Measurements from ENCODE around the gene TXNL4A.

Gene TXNL4A

DNA sequence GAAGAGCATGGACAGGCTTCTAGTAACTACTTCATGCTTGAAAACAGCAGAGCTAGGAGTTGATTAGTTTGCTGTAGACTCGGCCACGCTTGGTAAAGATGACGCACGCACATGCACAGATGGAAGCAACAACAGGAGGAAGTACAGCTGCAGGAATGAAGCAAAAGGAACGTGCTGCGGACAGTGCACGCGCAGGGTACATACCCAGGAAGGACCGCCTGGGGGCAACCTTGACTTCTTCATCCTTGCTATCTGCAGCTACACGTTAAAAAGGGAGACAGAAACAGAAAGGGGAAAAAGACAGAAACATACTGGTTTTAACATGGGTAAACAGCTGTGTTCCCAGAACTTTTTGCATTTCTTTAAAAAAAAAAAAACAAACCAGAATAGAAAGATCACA lies 54.6 kb downstream of the TXNL4A start:
- DNase-seq: no peak

DNA sequence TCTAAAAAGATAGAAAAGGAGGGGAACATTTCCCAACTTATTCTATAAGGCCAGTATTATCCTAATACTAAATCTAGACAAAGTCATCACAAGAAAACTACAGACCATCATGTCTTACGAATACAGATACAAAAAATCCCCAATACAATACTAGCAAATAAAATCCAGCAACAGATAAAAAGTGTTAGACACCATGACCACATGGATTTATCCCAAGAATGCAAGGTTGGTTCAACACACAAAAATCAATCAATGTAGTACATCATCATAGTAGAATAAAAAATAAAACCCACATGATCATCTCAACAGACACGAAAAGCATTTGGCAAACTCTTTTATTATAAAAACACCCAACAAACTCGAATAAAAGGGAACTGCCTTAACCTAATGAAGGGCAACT lies 55.5 kb downstream of the TXNL4A start:
- DNase-seq: no peak

DNA sequence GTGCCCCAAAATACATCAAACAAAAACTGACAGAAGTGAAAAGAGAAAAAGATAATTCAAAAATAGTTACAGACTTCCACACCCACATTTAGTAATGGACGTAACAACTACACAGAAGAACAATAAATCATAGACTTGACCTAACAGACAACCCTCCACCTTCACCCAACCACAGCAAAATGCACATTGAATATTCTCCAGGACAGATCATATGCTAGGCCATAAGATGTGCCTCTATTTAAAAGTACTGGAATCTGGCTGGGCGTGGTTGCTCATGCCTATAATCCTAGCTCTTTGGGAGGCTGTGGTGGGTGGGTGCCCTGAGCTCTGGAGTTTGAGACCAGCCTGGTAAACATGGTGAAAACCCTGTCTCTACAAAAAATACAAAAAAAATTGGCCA lies 56.9 kb downstream of the TXNL4A start:
- DNase-seq: no peak

DNA sequence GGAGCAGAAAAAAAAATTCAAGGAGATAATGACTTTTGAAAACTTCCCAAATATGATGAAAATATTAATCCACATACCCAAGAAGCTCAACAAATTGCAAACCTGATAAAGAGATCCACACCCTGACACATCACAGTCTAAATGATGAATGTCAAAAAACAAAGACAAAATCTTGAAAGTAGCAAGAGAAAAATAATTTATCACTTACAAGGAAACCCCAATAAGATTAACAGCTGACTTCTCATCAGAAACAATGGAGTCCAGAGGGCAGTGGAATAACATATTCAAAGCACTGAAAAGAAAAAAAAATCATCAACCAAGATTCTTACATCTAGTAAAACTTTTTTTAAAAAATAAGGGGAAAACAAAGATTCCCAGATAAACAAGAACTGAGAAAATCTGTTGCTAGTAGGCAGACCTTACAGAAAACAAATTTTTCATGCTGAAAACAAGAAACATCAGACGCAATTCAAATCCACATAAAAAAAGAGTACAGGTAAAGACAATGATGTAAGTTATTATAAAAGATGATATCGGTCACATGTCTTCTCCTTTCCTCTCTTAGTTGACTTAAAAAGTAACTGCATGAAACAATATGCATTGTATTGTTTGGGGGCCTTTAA lies 58.2 kb downstream of the TXNL4A start:
- peak; percentile 20 for DNase-seq

DNA sequence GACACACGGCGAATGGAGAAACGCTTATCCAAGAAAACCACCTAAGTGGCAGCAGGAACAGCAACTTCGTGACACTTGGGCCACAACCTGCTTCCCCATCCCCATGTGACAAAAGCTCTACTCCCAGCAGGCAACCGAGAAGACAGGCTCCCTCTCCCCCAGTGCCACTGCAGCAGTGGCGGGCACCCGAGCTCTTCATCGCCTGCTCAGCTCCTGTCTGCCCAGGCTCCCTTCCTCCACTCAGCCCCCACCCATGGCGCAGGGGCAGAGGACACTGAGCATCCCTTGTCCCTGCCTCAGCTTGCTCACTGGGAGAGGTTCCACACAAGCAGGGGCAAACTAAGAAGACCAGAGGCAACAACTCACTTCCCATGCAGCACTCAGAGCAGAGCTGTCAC lies 59.8 kb downstream of the TXNL4A start:
- no peak for DNase-seq

DNA sequence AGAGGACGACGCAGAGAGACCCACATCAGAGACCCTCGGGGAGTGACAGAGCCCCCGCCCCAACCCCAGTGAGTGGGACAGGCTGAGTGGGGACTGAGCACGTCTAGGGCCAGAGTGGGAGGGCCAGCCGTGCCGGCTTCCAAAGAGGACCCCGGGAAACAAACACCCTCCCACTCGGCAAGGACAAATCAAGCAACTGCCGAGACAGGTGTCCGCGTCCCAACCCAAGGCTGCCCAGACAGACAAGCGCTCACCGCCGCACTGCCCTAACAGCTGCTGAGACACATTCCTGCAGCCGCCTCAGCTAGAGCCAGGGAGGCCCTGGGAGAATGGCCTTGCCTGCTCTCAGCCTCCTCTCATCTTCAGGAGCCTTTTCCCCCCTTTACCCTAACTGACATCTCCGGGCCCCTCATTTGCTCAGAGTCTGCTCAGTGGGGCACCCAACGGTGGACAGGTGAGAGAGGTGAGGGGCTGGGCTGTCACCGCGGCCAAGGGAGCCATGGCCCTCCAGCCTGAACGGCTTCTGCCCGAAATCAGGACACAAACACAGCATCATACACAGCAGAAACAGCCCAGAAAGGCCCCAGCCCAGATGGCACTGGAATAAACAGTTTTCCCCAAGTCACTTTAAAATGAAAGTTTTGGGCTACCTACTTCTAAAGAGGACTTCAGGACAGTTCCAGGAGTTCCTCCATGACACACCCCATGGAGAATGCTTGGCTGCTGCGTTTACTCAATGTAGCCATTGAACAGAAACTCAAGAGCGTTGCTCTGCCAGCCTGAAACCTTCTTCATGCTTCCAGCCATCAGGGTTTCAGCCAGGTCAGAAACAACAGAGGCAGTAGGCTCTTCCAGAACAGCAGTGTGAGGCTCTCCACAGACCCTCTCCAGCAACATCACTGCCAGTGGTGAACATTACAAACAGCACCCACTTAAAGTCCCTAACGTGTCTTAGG lies 60.5 kb downstream of the TXNL4A start:
- no peak for DNase-seq

DNA sequence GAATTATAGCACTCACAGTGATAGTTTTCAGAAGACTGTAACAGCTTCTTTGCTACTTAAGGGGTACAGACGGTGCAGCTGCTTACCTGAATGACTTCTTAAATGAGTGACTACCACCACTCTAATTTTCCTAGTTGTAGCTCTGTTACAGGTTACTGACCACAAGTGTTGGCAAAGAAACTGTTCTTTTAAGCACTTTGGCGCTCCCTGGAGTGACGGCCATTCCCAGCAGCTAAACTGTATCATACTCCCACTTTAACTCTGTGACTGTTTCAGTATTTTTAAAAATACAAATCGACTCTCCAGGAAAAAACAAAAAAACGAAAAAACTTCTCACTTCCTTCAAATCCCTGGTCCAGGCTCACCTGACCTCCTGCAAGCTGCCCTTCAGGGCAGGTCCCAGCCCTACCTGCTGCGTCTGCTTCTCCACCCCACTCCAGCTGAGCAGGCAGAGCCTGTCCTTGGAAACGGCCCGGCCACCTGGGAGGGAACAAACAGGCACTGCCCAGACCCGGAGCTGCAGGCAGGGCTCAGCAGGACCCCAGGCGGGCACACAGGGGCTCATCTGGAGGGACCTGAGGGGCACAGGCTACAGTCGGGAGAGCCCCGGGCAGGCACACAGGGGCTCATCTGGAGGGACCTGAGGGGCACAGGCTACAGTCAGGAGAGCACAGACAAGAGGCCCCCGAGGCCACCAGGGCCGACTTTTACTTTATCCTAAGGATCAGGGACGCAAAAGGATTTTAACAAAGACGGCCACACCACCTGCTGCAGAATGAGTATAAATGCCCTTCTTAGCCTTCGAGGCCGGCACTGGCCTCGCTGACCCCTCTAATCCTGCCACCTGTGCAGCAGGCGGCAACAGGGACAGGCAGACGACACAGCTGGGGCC lies 61.4 kb downstream of the TXNL4A start:
- DNase-seq: no peak

DNA sequence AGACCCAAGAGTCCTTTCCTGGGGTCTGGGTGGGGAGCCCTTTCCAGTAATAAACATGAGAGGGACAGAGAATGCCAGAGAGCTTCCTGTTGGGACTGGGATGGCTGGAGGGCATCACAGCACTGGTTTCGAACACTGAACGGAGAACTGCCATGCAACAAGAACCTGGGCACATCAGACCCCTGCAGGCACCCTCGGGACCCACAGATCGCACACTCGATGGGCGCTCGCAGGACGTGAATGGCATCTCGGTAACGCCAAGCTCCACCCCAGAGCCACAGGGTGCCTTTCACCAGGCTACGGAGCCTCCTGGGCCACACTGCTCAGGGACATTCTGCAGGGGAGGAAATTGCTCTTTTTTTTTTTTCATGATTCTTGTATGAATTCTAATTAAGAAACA lies 62.1 kb downstream of the TXNL4A start:
- no peak for DNase-seq

DNA sequence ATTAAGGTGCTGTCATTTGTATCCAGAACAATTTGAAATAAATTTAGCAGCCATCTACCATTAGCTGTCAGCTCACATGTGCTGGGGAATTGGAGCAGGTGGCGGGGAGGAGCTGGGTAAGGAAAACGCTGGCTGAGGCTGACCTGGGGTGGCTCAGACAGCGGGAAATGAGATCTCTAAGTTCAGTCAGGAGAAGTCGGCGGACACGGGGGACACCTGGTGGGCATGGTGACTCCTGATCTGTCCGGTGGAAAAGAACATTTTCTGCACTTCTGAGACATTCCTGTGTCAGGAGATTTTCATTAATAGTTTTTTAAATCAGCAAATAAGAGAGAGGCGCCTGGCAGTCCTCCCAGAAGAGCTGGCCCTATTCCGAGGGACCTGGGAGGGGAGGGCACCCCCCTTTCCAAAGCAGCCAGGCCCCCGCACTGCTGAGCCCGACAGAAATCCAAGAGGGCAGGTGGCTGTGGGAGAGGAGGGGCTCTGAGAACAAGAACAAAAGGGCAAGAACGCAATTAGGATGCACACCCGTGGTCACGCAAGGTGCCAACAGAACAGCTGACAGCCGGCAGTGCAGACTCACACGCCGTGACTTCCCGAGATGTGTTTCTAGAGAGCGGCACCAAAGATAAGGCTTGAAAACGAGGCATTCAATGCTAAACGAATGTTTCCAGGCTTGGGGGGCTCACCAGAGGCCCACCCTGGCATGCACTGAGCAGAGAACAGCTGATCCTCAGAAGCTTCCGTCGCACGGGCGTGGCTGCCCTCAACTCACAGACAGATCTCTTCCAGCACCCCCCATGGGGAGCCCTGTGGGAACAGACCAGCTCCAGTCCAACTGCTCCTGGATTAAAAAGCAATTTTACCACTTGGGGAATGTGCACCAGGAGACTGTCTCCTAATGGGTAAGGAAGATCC lies 63.3 kb downstream of the TXNL4A start:
- DNase-seq: peak; percentile 38

DNA sequence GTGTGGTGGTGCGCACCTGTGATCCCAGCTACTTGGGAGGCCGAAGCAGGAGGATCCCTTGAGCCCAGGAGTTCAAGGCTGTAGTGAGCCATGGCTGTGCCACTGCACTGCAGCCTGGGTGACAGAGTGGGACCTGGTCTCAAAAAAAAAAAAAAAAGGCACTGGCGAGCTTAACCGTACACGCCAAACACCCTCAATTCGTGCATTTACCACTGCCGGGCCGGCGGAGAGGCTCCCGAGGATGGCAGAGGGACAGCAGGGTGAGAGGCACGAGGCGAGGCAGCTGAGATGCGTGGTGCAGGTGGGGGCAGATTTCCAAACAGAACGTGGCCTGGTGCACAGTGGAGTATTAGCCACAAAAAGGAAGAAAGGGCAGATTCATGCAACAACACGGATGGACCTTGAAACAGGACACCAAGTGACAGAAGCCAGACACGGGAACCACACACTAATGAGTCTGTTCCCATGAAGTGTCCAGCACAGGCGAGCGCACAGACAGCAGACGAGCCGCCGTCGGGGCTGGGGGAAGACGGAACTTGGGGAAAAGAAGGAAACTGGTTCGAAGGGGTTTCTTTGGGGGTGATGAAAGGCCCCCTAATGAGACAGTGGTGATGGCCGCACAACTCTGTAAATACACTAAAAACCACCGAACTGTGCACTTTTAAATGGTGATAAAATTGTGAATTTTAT lies 64.3 kb downstream of the TXNL4A start:
- no peak for DNase-seq

DNA sequence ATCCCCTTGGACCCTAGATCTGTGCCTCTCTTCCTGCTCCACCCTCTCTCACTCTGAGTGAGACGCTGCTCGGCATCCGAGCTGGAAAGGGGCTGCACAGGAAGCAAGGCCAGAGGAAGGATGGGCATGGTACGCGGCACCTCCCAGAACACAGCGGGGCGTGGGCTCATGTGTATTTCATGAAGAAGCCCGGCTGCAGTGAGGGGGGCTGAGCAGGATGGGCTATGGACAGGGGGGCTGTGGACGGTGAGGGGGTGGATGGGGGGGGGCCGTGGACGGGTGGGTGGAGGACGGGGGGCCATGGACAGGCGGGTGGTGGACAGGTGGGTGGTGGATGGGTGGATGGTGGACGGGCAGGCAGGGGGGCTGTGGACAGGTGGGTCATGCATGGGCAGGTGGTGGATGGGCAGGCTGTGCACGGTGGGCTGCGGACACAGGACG lies 65.4 kb downstream of the TXNL4A start:
- no peak for DNase-seq

DNA sequence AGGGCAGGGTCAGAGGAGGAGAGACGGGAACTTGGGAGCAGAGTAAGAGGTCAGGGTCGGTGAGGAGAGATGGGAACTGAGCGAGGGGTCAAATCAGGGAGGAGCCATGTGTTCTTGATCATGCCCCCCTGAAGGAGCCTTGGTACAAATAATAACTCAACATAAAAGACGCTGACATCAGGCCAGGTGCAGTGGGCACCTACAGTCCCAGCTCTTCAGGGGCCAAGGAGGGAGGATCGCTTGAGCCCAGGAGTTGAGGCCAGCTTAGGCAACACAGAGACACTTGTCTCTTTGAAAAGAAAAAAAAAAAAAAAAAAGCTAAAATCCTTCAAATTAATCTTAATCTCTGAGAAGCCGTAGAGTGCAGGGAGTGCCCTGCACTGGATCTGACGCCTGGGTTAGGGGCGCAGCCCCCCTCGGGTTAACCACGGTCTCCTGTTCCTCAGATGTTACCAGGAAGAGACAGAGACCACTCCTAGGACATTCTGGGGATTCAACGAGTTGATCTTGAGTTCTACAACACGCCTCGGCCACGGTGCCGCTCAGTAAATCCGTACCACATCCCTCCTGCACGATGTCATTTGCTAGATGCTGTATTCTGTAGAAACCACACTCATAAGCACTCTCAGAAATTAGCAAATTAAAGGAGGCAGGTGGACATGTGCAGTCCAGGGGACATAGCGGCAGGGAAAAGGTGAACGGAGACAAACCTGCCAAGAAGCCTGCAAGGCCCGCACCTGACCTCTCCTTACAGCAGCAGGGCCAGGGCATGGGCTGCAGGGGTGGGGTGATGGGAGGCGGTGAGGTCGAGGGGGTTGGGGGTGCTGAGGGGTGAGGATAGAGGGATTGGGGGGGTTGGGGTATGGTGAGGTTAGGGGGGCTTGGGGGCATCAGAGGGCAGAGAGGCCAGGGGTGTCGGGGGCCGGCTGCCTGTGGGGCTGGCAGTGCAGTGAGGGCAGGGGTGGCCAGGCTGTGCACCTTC lies 66.1 kb downstream of the TXNL4A start:
- DNase-seq: no peak
